ENCODE measurements around the gene FZD4. TPM values are rescaled to one million over a fixed set of nuclear protein-coding genes. Genes with fewer than 3 reads are reported as not detected.
A peak's percentile ranks its signal among the peaks of the same experiment; 100 is the strongest.
"Not testable (repeated sequence)": the region's sequence is repeated elsewhere in the genome, so short reads cannot be mapped to it uniquely, and the experiment has no call there.

The FZD4 gene
- total and polyA plus RNA-seq, 4 donors, result 6.6 to 24.5 (median 12.9) TPM

DNA sequence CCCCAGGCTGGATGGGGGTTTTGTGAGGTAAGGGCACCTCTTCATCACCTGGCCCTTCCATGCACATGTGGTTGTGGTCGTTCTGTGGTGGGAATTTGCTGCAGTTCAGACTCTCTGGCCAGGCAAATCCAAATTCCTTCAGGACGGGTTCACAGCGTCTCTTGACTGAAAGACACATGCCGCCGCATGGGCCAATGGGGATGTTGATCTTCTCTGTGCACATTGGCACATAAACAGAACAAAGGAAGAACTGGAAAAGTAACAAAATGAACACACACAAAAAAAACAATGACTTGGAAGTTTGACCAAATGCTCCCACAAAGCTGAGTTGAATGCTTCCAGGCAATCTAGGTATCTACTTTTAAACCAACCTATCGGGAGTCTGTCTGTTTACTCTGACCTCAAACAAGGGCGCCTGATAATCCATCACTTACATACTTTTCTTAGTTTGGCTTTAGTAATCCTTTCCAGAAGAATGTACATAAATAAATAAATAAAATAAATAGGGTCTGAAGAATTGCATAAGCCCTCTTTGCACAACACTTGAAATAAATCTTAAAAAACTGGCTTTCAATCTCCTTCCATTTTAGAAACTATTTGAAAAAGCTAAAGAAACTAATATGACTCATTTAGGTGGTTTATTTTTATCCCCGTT, 2.8 kb downstream of the FZD4 start:
- no peaks in the 10 kb centered on the region for H3K27me3 ChIP-seq (ENCODE audit: control insufficient read depth, insufficient read depth, low read length)
- DNase-seq (ENCODE audit: low read depth in 4 of 6, low spot score in 6 of 6), result no peak
- H3K9me3 ChIP-seq (ENCODE audit: control insufficient read depth, insufficient read depth, low read length), result no peaks in the 10 kb centered on the region
- no peak overlapping the region for H3K27ac ChIP-seq (ENCODE audit: low read depth, low read length)
- no peak overlapping the region for H3K4me3 ChIP-seq (ENCODE audit: low read depth, low read length)
- H3K4me1 ChIP-seq (ENCODE audit: control insufficient read depth, insufficient read depth, low read length), result peaks cover 17% of the 10 kb centered on the region
- 100% methylated on average over 3 of the region's 8 CpGs for WGBS (ENCODE audit: insufficient coverage)
- H3K36me3 ChIP-seq (ENCODE audit: control insufficient read depth, insufficient read depth, low read length), result no peaks in the 10 kb centered on the region

DNA sequence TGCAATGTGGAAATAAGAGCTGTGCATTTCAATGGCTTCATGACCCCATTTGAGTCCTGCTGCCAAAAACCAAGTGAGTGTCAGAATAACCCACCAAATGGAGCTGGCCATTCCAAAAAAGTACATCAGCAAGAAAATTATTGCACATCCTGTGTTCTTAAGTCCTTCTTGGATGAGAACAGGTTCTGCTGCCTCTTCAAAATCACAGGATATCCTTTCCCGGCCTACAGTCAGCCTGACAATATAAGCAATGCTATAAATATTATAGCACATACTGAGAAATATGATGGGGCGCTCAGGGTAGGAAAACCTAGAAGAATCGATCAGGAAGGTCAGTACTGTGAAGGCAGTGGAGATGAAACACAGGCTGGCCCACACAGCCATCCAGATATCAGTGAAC, 3.5 kb downstream of the FZD4 start:
- H3K36me3 ChIP-seq (ENCODE audit: control insufficient read depth, insufficient read depth, low read length), result no peaks in the 10 kb centered on the region
- no peak overlapping the region for H3K4me3 ChIP-seq (ENCODE audit: low read depth, low read length)
- 100% methylated on average over 1 of the region's 3 CpGs for WGBS (ENCODE audit: insufficient coverage)
- no peaks in the 10 kb centered on the region for H3K27me3 ChIP-seq (ENCODE audit: control insufficient read depth, insufficient read depth, low read length)
- no peaks in the 10 kb centered on the region for H3K9me3 ChIP-seq (ENCODE audit: control insufficient read depth, insufficient read depth, low read length)
- H3K27ac ChIP-seq (ENCODE audit: low read depth, low read length), result no peak overlapping the region
- H3K4me1 ChIP-seq (ENCODE audit: control insufficient read depth, insufficient read depth, low read length), result peaks cover 17% of the 10 kb centered on the region
- DNase-seq (ENCODE audit: low read depth in 4 of 6, low spot score in 6 of 6), result no peak

DNA sequence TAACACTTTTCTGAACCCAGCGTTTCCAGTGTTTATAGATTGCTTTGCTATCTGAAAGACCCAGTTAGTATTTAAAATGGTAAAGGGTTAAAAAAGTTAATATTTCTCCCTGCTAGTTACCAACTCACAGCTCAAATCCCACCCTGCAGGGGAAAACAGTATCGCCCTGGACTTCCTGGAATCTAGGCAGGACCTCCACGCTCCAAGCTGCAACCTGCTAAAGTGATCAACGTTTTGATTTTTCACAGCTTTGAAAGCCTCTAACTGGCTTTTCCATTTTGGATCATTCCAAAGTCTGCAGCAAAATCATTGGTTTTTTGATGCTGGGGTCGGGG, 4.6 kb downstream of the FZD4 start:
- H3K27ac ChIP-seq (ENCODE audit: low read depth, low read length), result no peak overlapping the region
- H3K4me3 ChIP-seq (ENCODE audit: low read depth, low read length), result no peak overlapping the region
- WGBS (ENCODE audit: insufficient coverage), result 79% methylated on average over 3 of the region's 5 CpGs
- no peaks in the 10 kb centered on the region for H3K9me3 ChIP-seq (ENCODE audit: control insufficient read depth, insufficient read depth, low read length)
- no peak for DNase-seq (ENCODE audit: low read depth in 4 of 6, low spot score in 6 of 6)
- no peaks in the 10 kb centered on the region for H3K36me3 ChIP-seq (ENCODE audit: control insufficient read depth, insufficient read depth, low read length)
- H3K4me1 ChIP-seq (ENCODE audit: control insufficient read depth, insufficient read depth, low read length), result peaks cover 12% of the 10 kb centered on the region
- H3K27me3 ChIP-seq (ENCODE audit: control insufficient read depth, insufficient read depth, low read length), result no peaks in the 10 kb centered on the region

DNA sequence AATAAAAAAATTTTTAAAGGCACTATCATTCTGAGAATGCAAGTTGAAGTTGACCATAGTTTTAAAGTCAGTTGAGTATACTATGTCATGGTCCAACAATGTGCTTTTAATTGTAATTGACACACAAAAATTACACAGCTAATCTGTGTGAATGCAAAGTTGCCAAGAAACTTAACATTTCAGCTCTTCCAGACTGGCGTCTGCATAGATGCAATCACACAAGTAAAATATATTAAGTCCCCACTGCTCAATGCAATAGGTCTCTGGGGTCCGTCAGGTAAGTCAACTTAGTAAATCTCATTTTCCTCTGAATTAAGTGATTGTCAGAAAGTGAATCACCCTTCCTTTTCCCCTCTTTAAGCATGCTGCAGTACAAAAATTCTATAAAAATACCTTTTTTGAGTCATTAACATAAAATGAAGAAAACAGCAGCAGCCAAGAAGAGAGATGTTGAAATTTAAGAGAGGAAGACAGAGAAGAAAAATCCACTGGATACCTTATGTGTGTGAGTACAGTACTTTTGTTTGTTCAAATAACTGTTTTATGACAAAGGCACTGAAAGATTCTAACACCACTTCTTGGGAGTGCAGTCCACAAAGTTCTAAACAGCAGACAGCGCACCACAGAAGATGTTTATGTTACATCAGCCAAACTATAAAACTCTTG, 5.1 kb downstream of the FZD4 start:
- no peaks in the 10 kb centered on the region for H3K27me3 ChIP-seq (ENCODE audit: control insufficient read depth, insufficient read depth, low read length)
- no peak overlapping the region for H3K27ac ChIP-seq (ENCODE audit: low read depth, low read length)
- no peak overlapping the region for H3K4me3 ChIP-seq (ENCODE audit: low read depth, low read length)
- 100% methylated on average over 1 of the region's 3 CpGs for WGBS (ENCODE audit: insufficient coverage)
- H3K4me1 ChIP-seq (ENCODE audit: control insufficient read depth, insufficient read depth, low read length), result peaks cover 12% of the 10 kb centered on the region
- no peaks in the 10 kb centered on the region for H3K36me3 ChIP-seq (ENCODE audit: control insufficient read depth, insufficient read depth, low read length)
- peak in 1 of 6 donors; percentile 0 for DNase-seq (ENCODE audit: low read depth in 4 of 6, low spot score in 6 of 6)
- no peaks in the 10 kb centered on the region for H3K9me3 ChIP-seq (ENCODE audit: control insufficient read depth, insufficient read depth, low read length)

DNA sequence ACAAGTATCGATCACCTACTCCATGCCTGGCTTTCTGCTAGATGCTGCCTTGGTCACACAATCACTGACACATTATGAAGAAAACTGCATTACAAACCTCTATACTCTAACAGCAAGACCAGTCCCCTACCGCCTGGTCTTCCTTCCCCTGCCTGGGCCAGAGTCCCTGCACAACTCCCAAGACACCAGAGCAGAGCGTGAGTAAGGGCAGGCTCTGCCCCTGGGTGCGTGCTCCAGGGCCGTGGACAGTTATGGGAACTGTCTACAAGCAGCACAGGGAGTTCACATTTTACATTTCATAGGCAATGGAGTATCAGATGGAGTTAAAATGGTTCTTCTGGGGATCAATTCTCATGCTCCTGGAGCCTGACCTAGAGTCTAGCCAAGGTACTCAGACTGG, 6.5 kb downstream of the FZD4 start:
- Histone ChIP-seq H3K27me3 (ENCODE audit: control insufficient read depth, insufficient read depth, low read length) (no peaks in the 10 kb centered on the region), H3K27ac (ENCODE audit: low read depth, low read length) (no peak overlapping the region), H3K4me1 (ENCODE audit: control insufficient read depth, insufficient read depth, low read length) (peaks cover 3% of the 10 kb centered on the region), H3K4me3 (ENCODE audit: low read depth, low read length) (no peak overlapping the region), H3K9me3 (ENCODE audit: control insufficient read depth, insufficient read depth, low read length) (no peaks in the 10 kb centered on the region), H3K36me3 (ENCODE audit: control insufficient read depth, insufficient read depth, low read length) (no peaks in the 10 kb centered on the region)
- WGBS (ENCODE audit: insufficient coverage), result 89% methylated on average over 4 of the region's 5 CpGs
- DNase-seq (ENCODE audit: low read depth in 4 of 6, low spot score in 6 of 6), result no peak

DNA sequence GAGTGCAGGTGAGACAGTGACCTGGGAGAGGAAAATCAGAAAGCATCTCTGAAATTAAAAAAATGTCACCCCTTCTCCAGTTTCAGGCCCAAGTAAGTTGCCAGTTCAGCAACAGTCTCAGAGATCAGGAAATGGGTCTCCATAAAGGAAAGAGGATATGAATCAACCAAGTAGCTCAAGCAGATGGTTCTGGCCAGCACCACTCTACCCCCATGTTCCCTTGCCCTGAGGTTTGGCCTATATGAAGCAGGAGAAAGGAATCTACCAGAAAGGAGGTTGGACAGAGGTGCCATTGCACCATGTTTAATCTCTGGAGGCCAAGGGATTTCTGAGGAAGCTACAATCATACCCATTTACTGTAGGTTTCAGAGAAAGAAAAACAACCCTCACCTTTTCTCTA, 7.7 kb downstream of the FZD4 start:
- Histone ChIP-seq H3K9me3 (ENCODE audit: control insufficient read depth, insufficient read depth, low read length) (no peaks in the 10 kb centered on the region), H3K4me3 (ENCODE audit: low read depth, low read length) (no peak overlapping the region), H3K27ac (ENCODE audit: low read depth, low read length) (no peak overlapping the region), H3K36me3 (ENCODE audit: control insufficient read depth, insufficient read depth, low read length) (no peaks in the 10 kb centered on the region), H3K27me3 (ENCODE audit: control insufficient read depth, insufficient read depth, low read length) (no peaks in the 10 kb centered on the region), H3K4me1 (ENCODE audit: control insufficient read depth, insufficient read depth, low read length) (no peaks in the 10 kb centered on the region)
- no peak for DNase-seq (ENCODE audit: low read depth in 4 of 6, low spot score in 6 of 6)

DNA sequence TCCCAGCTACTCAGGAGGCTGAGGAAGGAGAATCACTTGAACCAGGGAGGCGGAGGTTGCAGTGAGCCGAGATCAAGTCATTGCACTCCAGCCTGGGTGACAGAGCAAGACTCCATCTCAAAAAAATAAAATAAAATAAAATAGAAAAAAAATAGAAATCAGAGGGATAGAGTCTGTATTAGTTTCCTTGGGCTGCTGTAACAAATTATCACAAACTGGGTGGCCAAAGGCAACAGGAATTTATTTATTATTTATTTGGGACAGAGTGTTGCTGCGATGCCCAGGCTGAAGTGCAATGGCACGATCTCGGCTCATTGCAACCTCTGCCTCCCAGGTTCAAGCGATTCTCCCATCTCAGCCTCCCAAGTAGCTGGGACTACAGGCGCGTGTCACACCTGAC, 11.7 kb downstream of the FZD4 start:
- H3K9me3 ChIP-seq (ENCODE audit: control insufficient read depth, insufficient read depth, low read length); H3K36me3 ChIP-seq (ENCODE audit: control insufficient read depth, insufficient read depth, low read length); H3K27me3 ChIP-seq (ENCODE audit: control insufficient read depth, insufficient read depth, low read length); H3K27ac ChIP-seq (ENCODE audit: low read depth, low read length); H3K4me1 ChIP-seq (ENCODE audit: control insufficient read depth, insufficient read depth, low read length); DNase-seq (ENCODE audit: low read depth in 4 of 6, low spot score in 6 of 6); H3K4me3 ChIP-seq (ENCODE audit: low read depth, low read length): not testable (repeated sequence)
- WGBS (ENCODE audit: insufficient coverage), result 100% methylated on average over 3 of the region's 8 CpGs

DNA sequence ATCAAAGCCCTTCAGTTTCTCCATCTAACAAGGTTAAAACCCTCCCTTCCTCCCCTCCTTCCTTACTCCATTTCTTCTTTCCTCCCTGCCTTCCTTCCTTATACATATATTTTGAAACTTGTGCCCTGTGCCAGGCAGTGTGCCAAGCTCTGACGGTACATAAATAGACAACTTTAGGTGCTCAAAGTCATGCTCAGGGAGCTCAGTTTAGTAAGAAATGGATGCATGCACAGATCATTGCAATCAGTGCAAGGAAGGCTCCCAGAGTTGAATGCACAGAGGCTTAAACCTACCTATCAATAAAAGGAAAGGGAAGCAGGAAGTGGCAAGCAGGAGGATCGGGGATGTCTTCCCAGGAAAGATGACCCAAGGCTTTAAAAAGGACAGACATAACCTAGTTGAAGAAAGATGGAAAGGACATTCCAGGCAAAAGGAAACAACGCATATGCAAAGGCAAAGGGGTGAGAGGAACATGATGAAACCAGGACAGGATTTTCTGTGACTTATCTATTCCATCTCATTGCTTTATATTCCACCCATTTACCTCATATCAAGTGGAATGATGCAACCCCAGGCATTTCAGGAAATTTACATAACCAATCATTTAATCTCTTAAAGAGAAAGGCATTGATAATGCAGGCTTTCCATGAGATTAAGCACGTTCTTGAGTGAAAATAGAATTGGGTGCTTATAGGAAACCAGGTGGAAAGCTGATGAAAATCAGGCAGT, 13.2 kb downstream of the FZD4 start:
- Histone ChIP-seq H3K4me3 (ENCODE audit: low read depth, low read length) (no peak overlapping the region), H3K27me3 (ENCODE audit: control insufficient read depth, insufficient read depth, low read length) (no peaks in the 10 kb centered on the region), H3K9me3 (ENCODE audit: control insufficient read depth, insufficient read depth, low read length) (no peaks in the 10 kb centered on the region), H3K36me3 (ENCODE audit: control insufficient read depth, insufficient read depth, low read length) (no peaks in the 10 kb centered on the region), H3K4me1 (ENCODE audit: control insufficient read depth, insufficient read depth, low read length) (peaks cover 3% of the 10 kb centered on the region), H3K27ac (ENCODE audit: low read depth, low read length) (peak overlapping the region; percentile 15)
- WGBS (ENCODE audit: insufficient coverage), result 84% methylated on average over 2 of the region's 4 CpGs
- DNase-seq (ENCODE audit: low read depth in 4 of 6, low spot score in 6 of 6), result no peak

DNA sequence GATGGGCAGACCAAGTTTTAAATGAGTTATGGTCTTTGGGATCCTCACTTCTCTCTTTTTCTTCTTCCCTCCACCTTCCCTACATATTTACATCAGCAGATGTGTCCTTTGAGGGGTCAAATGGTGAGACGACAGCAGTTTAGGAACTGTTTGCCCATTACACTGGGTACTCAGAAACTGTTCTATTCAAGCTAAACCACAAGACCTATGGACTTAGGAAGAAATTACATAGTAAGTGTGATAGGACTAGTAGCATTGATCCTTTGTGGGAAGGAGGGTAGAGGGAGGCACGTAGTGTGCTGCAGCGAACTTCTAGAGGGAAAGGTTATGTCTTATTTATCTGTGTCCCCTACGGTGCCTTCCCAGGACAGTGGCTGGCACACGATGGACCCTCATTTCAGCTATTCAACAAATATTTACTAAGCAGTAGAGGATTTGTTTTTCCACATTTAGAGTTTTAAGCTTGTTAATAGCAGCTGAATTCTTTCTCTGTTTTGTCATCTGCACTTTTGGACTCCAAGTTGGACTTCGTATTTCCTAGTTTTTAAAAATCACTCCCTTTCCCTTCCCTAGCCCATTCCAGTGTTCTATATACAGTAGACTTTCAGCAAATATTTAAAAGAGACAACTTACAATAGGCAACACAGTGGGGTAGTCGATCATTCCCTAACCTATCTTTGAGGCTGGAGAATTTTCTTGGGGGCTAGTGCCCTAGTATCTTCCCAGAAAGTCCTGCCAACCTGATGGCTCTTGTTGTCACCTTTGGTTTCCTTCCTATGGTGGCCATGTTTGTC, 13.9 kb downstream of the FZD4 start:
- no peak for DNase-seq (ENCODE audit: low read depth in 4 of 6, low spot score in 6 of 6)
- no peak overlapping the region for H3K4me3 ChIP-seq (ENCODE audit: low read depth, low read length)
- WGBS (ENCODE audit: insufficient coverage), result 96% methylated on average over 3 of the region's 7 CpGs
- H3K36me3 ChIP-seq (ENCODE audit: control insufficient read depth, insufficient read depth, low read length), result no peaks in the 10 kb centered on the region
- H3K27me3 ChIP-seq (ENCODE audit: control insufficient read depth, insufficient read depth, low read length), result no peaks in the 10 kb centered on the region
- H3K27ac ChIP-seq (ENCODE audit: low read depth, low read length), result peak overlapping the region; percentile 59
- peaks cover 3% of the 10 kb centered on the region for H3K4me1 ChIP-seq (ENCODE audit: control insufficient read depth, insufficient read depth, low read length)
- no peaks in the 10 kb centered on the region for H3K9me3 ChIP-seq (ENCODE audit: control insufficient read depth, insufficient read depth, low read length)
